ENCODE data around the gene PRSS36. TPM values are rescaled to one million over a fixed set of nuclear protein-coding genes. Genes with fewer than 3 reads are reported as not detected.
"Not testable (repeated sequence)": the region's sequence is repeated elsewhere in the genome, so short reads cannot be mapped to it uniquely, and the experiment has no call there.

The PRSS36 gene
- total and polyA plus RNA-seq, 12 donors = 0.89 to 18.3 (median 7.4) TPM

DNA sequence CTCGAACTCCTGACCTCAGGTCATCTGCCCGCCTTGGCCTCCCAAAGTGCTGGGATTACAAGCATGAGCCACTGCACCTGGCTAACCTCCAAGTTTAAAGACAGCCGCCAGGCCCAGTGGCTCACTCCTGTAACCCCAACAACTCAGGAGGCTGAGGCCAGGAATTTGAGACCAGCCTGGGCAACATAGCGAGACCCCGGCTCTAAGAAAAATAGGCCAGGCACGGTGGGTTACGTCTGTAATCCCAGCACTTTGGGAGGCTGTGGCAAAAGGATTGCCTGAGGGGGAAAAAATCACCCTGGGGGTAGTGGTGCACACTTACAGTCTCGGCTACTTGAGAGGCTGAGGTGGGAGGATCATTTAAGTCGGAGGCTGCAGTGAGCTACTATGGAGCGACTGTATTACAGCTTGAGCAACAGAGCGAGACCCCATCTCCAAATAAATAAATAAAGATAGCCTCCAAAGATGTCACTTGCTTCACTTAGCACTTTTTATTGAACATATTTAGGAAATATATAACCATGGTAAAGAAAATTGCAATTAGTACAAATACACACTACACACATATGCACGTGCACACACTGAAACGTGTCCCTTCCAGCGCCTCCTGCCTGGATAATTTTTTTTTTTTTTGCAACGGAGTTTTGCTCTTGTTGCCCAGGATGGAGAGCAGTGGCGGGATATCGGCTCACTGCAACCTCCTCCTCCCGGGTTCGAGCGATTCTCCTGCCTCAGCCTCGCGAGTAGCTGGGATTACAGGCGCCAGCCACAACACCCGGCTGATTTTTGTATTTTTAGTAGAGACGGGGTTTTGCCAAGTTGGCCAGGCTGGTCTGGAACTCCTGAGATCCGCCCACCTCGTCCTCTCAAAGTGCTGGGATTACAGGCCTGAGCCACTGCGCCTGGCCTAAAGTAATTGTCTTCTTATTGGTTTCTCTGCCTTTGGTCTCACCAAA lies 43.1 kb downstream of the PRSS36 start:
- Histone ChIP-seq H3K36me3 (replicated peaks in 1 of 2) (peaks cover 0 to 26% of the 10 kb centered on the region in 2 donors), H3K27ac (peak overlapping the region in 1 of 5 donors; percentile 71), H3K4me3 (no peak overlapping the region), H3K4me1 (replicated peaks in 1 of 2) (peaks cover 11 to 22% of the 10 kb centered on the region in 2 donors), H3K27me3 (no peaks in the 10 kb centered on the region), H3K9me3 (replicated peaks in 1 of 3) (no peaks in the 10 kb centered on the region)
- intact Hi-C loops (cut with DNase I) = loop anchor here in 1 of 2 donors (5.0 kb wide), 1 partner anchor 71 kb away; no protein-coding TSS in a partner anchor
- 91 to 96% (median 93%) methylated on average over 27 to 28 of the region's 28 CpGs for WGBS, 4 donors
- DNase-seq = peak in 2 of 7 donors; percentile 13 to 19
- TF ChIP-seq, protein P1, sequence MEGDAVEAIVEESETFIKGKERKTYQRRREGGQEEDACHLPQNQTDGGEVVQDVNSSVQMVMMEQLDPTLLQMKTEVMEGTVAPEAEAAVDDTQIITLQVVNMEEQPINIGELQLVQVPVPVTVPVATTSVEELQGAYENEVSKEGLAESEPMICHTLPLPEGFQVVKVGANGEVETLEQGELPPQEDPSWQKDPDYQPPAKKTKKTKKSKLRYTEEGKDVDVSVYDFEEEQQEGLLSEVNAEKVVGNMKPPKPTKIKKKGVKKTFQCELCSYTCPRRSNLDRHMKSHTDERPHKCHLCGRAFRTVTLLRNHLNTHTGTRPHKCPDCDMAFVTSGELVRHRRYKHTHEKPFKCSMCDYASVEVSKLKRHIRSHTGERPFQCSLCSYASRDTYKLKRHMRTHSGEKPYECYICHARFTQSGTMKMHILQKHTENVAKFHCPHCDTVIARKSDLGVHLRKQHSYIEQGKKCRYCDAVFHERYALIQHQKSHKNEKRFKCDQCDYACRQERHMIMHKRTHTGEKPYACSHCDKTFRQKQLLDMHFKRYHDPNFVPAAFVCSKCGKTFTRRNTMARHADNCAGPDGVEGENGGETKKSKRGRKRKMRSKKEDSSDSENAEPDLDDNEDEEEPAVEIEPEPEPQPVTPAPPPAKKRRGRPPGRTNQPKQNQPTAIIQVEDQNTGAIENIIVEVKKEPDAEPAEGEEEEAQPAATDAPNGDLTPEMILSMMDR (IDR thresholded peaks at IDR 0.05) = no peak
- TF ChIP-seq POLR2A (IDR thresholded peaks at IDR 0.05) = no peak

DNA sequence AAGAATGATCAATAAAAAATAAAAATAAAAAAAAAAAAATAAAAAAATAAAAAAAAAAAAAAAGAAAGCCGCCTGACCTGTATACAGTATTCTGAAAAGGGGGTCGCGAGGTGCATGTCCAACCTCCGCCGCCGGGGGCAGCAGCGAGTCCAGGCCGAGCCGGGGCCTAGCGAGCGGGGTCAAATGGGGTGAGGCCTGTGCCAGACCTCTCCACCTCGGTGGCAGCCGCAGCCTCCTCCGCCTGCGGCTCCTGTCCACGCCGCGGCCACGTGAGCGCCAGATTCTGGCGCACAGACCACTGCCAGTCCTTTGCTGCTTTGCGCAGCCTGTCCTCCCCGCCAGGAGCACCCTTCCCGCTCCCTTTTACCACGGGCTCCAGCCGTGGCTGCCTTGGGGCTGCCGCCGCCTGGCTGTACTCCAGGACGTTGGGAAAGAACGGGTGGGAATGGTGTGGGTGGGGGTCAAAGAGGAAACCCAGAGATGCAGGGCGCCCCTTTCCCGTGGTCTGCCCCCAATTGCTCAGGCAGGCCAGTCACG lies 44.1 kb downstream of the PRSS36 start:
- TF ChIP-seq POLR2A (IDR thresholded peaks at IDR 0.05) = peak in 1 of 2 donors; percentile 17
- TF ChIP-seq, protein P1 (IDR thresholded peaks at IDR 0.05) = peak; percentile 82 to 93 (median 88)
- Histone ChIP-seq H3K9me3 (replicated peaks in 1 of 3) (no peaks in the 10 kb centered on the region), H3K4me1 (replicated peaks in 1 of 2) (peaks cover 11 to 22% of the 10 kb centered on the region in 2 donors), H3K27ac (peak overlapping the region in 4 of 5 donors; percentile 29 to 84 (median 64)), H3K36me3 (replicated peaks in 1 of 2) (peaks cover 0 to 15% of the 10 kb centered on the region in 2 donors), H3K27me3 (no peaks in the 10 kb centered on the region), H3K4me3 (no peak overlapping the region)
- peak; percentile 86 to 97 (median 93) for DNase-seq
- 5 to 12% (median 10%) methylated on average over 26 to 33 of the region's 33 CpGs for WGBS, 4 donors
- intact Hi-C loops (cut with DNase I) = loop anchor here in 1 of 2 donors (5.0 kb wide), 1 partner anchor 72 kb away; no protein-coding TSS in a partner anchor

DNA sequence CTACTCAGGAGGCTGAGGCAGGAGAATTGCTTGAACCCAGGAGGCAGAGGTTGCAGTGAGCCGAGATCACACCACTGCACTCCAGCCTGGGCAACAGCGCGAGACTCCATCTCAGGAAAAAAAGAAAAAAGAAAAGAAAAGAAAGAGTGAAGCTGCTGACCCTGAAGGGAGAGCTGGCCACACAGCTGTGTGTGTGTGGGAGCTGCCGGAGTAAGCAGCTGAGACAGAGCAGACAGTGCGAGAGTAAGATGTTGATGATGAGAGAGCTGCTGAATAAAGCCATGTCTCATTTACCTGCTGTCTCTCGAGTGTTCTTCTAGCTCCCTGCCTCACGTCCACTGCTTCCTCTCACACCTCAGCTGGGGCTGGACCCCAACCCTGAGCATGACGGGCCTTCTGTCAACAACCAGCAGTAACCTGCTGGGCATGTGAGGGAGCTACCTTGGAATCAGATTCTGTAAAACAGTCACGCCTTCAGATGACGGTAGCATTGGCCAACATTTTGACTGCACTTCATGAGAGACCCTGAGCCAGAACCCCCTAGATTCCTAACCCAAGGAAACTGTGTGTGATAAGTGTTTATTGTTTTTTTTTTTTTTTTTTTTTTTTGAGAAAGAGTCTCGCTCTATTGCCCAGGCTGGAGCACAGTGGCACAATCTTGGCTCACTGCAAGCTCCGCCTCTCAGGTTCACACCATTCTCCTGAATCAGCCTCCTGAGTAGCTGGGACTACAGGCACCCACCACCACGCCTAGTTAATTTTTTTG lies 48.8 kb downstream of the PRSS36 start:
- H3K9me3 ChIP-seq (replicated peaks in 1 of 3); DNase-seq; H3K4me3 ChIP-seq; intact Hi-C loops (cut with DNase I); H3K27me3 ChIP-seq; H3K4me1 ChIP-seq (replicated peaks in 1 of 2); H3K27ac ChIP-seq; H3K36me3 ChIP-seq (replicated peaks in 1 of 2): not testable (repeated sequence)
- 79 to 87% (median 85%) methylated on average over 12 to 13 of the region's 13 CpGs for WGBS, 4 donors

DNA sequence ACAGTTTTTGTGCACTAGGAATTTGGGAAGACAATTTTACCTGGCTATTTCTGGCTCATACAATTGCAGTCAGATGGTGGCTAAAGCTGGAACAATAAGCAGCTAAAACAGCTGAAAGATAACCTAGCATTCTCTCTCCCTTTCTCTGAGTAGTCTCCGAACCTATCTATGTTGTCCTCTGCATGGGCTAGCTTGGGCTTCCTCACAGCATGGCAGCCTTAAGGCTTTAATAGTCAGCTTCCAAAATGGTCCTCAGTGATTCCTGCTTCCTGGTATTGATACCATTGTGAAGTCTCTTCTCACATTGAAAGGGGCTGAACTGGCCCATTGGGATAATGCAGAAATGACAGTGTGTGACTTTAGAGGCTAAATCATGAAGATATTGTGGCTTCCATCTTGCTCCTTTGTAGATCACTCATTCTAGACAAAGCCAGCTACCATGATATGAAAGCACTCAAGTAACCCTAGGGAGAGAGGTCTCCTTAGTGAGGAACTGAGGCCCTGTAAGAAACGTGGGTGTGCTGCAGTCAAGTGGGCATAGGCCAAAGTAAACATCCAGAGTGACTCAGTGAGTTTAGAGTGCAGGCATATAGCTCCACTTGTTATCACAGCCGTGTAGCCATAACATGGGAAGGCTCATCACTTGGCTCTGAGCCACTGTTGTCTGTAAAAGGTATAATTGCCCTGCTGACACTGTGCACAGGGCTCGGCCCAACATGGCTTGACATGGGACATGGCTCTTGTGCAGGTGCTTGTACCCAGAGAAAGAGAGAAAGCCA lies 49.8 kb downstream of the PRSS36 start:
- WGBS, 4 donors = 60 to 71% (median 62%) methylated on average over 4 of the region's 4 CpGs
- DNase-seq = no peak
- H3K36me3 ChIP-seq (replicated peaks in 1 of 2) = no peaks in the 10 kb centered on the region

More for the DNA sequence above, 49.8 kb downstream of the PRSS36 start:
- Histone ChIP-seq H3K4me1 (replicated peaks in 1 of 2) (no peaks in the 10 kb centered on the region), H3K27me3 (no peaks in the 10 kb centered on the region), H3K27ac (no peak overlapping the region), H3K4me3 (no peak overlapping the region), H3K9me3 (replicated peaks in 1 of 3) (no peaks in the 10 kb centered on the region)
- intact Hi-C loops (cut with DNase I) = no loop called here
- TF ChIP-seq, protein P1 (IDR thresholded peaks at IDR 0.05) = no peak
- TF ChIP-seq POLR2A (IDR thresholded peaks at IDR 0.05) = no peak
